Fibroblast of villous mesenchyme (primary cell): ENCODE data around the gene ITGA8. TPM values are rescaled to one million over a fixed set of nuclear protein-coding genes. Genes with fewer than 3 reads are reported as not detected.
A peak's percentile ranks its signal among the peaks of the same experiment; 100 is the strongest.

Source experiments
- DNase-seq: peaks from one replicate; pipeline ENCODE4 v3.0.0-alpha.2; 2010; ENCODE audit warnings: low read depth
- H3K4me3 ChIP-seq: 2 replicates; pipeline ENCODE4 v1.5.1; 2011; ENCODE audit warnings: low read depth, mild to moderate bottlenecking, low read length
- total RNA-seq: library from RNA; depleted of rRNA; stranded (reverse); fragments of >200 nt; gene quantifications from 2 replicates; pipeline ENCODE4 v1.2.3, GENCODE V29; 2012
- TF ChIP-seq, protein P1 (sequence below): IDR thresholded peaks from 2 replicates; pipeline ENCODE4 v1.5.1; 2012; ENCODE audit warnings: low read depth, mild to moderate bottlenecking, low read length; ENCODE audit not compliant: insufficient read depth

ITGA8 gene
- total RNA-seq, 1 donor, result 1.3 TPM

DNA sequence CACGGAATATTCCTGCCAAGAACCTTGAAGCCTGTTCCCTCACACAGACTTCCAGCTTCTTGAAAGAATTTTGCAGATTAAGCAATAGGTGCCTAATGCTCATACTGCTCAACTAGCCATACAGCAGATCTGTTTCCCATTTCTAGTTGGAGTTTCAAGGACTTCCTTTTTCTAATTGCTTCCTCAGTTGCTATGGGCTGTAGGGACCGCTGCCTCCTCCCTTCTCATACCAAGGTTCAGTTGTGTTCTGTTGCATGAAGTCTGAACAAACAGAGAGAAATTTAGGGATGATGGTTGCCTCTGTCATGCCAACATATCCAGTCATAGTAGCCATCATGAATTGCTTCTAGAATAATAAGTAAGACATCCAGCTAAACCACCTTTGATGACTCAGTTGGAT, 6.8 kb downstream of the ITGA8 start:
- TF ChIP-seq, protein P1, sequence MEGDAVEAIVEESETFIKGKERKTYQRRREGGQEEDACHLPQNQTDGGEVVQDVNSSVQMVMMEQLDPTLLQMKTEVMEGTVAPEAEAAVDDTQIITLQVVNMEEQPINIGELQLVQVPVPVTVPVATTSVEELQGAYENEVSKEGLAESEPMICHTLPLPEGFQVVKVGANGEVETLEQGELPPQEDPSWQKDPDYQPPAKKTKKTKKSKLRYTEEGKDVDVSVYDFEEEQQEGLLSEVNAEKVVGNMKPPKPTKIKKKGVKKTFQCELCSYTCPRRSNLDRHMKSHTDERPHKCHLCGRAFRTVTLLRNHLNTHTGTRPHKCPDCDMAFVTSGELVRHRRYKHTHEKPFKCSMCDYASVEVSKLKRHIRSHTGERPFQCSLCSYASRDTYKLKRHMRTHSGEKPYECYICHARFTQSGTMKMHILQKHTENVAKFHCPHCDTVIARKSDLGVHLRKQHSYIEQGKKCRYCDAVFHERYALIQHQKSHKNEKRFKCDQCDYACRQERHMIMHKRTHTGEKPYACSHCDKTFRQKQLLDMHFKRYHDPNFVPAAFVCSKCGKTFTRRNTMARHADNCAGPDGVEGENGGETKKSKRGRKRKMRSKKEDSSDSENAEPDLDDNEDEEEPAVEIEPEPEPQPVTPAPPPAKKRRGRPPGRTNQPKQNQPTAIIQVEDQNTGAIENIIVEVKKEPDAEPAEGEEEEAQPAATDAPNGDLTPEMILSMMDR, result no peak
- no peak for DNase-seq
- H3K4me3 ChIP-seq, result no peak overlapping the region

DNA sequence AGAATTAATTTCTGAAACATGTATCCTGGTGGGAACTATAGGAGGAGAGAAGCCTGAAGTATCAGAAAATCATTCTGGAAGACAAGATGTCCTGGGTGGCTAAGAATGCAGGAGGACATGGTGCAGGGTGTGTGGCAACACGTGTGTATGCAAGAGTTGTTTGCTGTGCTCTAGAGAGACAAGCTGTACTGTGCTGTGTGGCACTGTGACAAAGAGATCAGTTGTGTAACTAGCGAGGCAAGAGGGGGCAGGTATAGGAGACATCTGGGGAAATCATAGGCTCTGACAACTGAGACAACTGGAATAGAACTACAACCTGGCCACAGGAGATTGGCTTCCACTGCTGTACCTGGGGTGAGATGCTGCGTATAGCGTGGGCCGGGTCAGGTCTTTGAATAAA, 9.3 kb downstream of the ITGA8 start:
- no peak for DNase-seq
- H3K4me3 ChIP-seq, result no peak overlapping the region
- TF ChIP-seq, protein P1, result no peak

DNA sequence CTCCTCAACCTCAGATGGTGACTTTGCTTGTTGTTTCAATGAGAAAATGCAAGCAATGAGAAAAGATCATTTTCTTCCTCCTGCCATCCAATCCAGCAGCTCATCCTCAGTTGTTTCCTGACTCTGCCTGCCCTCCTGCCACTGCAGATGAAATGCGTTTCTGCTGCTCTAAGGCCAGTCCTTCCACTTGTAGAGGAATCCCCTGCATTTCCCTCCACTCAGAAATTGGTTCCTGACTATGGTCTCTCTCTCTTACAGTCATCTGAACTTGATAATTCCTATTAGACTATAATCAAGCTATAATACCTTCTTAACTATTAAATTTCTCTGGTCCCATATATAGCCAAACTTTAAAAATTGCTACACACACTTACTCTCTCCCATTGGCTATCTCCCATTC, 14.4 kb downstream of the ITGA8 start:
- TF ChIP-seq, protein P1, result no peak

DNA sequence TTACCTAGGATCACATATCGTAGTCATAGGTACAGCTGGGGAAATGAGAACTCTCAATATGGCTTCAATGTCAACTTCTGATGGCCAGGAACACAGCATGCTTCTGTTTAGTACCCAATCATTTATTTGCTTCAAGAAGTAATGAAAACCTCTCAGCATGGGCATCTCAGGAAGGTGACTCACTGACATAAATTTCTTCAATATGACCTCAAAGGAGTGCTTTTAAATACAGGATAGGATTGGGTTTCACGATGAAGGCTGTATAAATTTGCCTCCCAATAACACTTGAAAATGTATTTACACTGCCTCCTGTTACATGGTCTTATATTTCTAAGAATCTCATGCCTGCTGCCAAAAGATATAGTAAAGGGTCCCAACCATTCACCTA, 15.1 kb downstream of the ITGA8 start:
- H3K4me3 ChIP-seq, result no peak overlapping the region
- no peak for DNase-seq
- TF ChIP-seq, protein P1, result no peak

More for the DNA sequence above, 14.4 kb downstream of the ITGA8 start:
- DNase-seq, result no peak
- H3K4me3 ChIP-seq, result no peak overlapping the region

DNA sequence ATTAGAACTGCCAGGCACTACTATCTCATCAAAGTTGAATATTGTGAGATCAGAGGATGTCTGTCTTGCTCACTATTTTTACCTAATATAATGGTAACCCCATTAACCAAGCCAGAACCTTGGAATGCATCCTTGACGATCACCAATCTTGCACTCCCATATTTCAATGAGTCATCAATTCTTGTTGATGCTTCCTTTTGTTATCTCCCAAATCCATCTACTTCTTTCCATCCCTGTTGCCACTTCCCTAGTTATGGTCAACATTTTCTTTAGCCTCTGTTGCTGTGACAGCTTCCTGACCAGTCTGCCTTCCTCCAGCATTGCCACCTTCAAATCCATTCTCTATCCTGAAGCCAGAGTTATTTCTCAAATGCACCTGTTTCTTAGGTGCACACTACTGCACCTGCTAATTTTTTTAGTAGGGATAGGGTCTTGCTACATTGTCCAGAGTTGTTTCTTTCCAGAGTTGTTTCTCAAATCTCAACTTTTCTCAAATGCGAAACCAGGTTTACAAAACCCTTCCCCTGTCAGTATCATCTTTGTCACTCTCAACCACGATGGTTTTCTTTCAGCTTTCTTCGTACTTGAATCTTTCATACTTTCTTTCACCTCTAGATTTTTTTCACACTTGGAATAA, 15.7 kb downstream of the ITGA8 start:
- no peak for DNase-seq
- no peak overlapping the region for H3K4me3 ChIP-seq
- TF ChIP-seq, protein P1, result no peak

DNA sequence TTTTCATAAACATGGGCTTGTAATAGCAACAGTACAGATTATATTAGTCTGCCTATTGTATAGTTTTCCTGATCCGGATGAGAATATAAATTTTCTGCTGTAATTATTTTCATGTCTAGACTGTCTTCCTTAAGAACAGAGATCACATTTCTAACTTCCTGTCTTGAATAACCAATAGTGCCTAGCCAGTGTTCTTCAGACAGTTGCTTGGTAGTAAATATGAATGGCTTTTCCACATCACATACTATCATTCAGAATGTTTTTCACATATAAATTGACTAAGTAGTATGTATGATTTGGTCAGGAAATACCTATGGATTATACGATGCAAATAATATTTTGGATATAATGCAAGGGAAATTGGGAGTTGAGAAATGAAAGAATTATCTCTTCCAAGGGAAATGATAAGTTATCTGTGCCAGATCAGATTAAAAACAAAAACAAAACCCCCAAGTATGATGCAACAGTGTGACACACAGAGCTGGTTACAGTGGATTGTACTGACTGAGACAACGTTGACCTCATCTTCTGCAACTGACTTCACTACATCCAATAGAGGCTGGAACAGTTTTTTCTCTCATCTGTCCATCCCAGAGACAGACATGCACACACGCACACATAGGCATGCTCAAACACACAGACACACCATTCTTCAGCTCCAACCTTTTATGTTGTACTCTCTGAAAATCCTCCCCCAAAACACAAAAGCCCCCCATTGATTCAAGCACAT, 16.4 kb downstream of the ITGA8 start:
- H3K4me3 ChIP-seq, result no peak overlapping the region
- peak; percentile 23 for DNase-seq
- TF ChIP-seq, protein P1, result no peak
